Caki2 (cell line): ENCODE measurements around the gene CDKAL1. TPM values are rescaled to one million over a fixed set of nuclear protein-coding genes. Genes with fewer than 3 reads are reported as not detected.

Experiments used
- DNase-seq: peaks from one replicate; pipeline ENCODE4 v3.0.0-alpha.2; 2015; ENCODE audit warnings: low read depth
- in situ Hi-C: cut with HindIII; loops from 2 replicates; pipeline ENCODE4 v1.10.0; 2016; ENCODE audit warnings: low sequenced_read_pairs, low pct_unique_long_range_greater_than_20kb, mixed read lengths
- total RNA-seq: library from RNA; depleted of rRNA; stranded (reverse); fragments of >200 nt; shearing (Covaris generic); gene quantifications from 2 replicates; pipeline ENCODE4 v1.2.3, GENCODE V29; 2014; ENCODE audit warnings: low replicate concordance

CDKAL1 gene
- total RNA-seq, 1 experiment from 2014 or later: 40.9 TPM

GRCh38 chr6:21157186-21157929 lies 623.1 kb downstream of the CDKAL1 start:
- in situ Hi-C loops: no loop called here
- no peak for DNase-seq

GRCh38 chr6:21158149-21158548 lies 623.9 kb downstream of the CDKAL1 start:
- no peak for DNase-seq
- in situ Hi-C loops: no loop called here

- in situ Hi-C loops: no loop called here
- DNase-seq: no peak
Observed at GRCh38 chr6:21158873-21159272, 624.6 kb downstream of the CDKAL1 start.

GRCh38 chr6:21159465-21159864 lies 625.2 kb downstream of the CDKAL1 start:
- DNase-seq: no peak
- in situ Hi-C loops: no loop called here

GRCh38 chr6:21161707-21162106 lies 627.5 kb downstream of the CDKAL1 start:
- in situ Hi-C loops: no loop called here
- DNase-seq: no peak

GRCh38 chr6:21163110-21163837 lies 629.0 kb downstream of the CDKAL1 start:
- in situ Hi-C loops: no loop called here
- DNase-seq: no peak

- DNase-seq: no peak
- in situ Hi-C loops: no loop called here
Observed at GRCh38 chr6:21163838-21164180, 629.6 kb downstream of the CDKAL1 start.

- in situ Hi-C loops: no loop called here
- no peak for DNase-seq
Observed at GRCh38 chr6:21164768-21165326, 630.6 kb downstream of the CDKAL1 start.

- in situ Hi-C loops: no loop called here
Observed at GRCh38 chr6:21166754-21167153, 632.5 kb downstream of the CDKAL1 start.

GRCh38 chr6:21167790-21168189 lies 633.5 kb downstream of the CDKAL1 start:
- in situ Hi-C loops: no loop called here
- no peak for DNase-seq

More at GRCh38 chr6:21166754-21167153, 632.5 kb downstream of the CDKAL1 start:
- DNase-seq: no peak

- no peak for DNase-seq
- in situ Hi-C loops: no loop called here
Observed at GRCh38 chr6:21171801-21172200, 637.5 kb downstream of the CDKAL1 start.

GRCh38 chr6:21173031-21173430 lies 638.8 kb downstream of the CDKAL1 start:
- in situ Hi-C loops: no loop called here
- DNase-seq: no peak

- DNase-seq: no peak
- in situ Hi-C loops: no loop called here
Observed at GRCh38 chr6:21173678-21174077, 639.4 kb downstream of the CDKAL1 start.

- no peak for DNase-seq
- in situ Hi-C loops: no loop called here
Observed at GRCh38 chr6:21176197-21176596, 641.9 kb downstream of the CDKAL1 start.

GRCh38 chr6:21180155-21180554 lies 645.9 kb downstream of the CDKAL1 start:
- in situ Hi-C loops: no loop called here

GRCh38 chr6:21180800-21181337 lies 646.6 kb downstream of the CDKAL1 start:
- in situ Hi-C loops: no loop called here

More at GRCh38 chr6:21180155-21180554, 645.9 kb downstream of the CDKAL1 start:
- DNase-seq: no peak

GRCh38 chr6:21181866-21182265 lies 647.6 kb downstream of the CDKAL1 start:
- no peak for DNase-seq
- in situ Hi-C loops: no loop called here

More at GRCh38 chr6:21180800-21181337, 646.6 kb downstream of the CDKAL1 start:
- no peak for DNase-seq

- DNase-seq: no peak
- in situ Hi-C loops: no loop called here
Observed at GRCh38 chr6:21182589-21182988, 648.3 kb downstream of the CDKAL1 start.

- in situ Hi-C loops: no loop called here
- no peak for DNase-seq
Observed at GRCh38 chr6:21185861-21186478, 651.7 kb downstream of the CDKAL1 start.
